ENCODE data around the gene PSMD5. TPM values are rescaled to one million over a fixed set of nuclear protein-coding genes. Genes with fewer than 3 reads are reported as not detected.

PSMD5 gene
- total RNA-seq, 1 donor from 2014 or later = 65.1 TPM

Other genes with a start within 250 kb of the PSMD5 start
- 15.5 TPM for gene MEGF9, start 128.5 kb downstream of the PSMD5 start, total RNA-seq
- gene FBXW2, start 49.5 kb downstream of the PSMD5 start, total RNA-seq = 44.9 TPM
- 25.9 TPM for gene PHF19, start 34.3 kb upstream of the PSMD5 start, total RNA-seq
- gene TRAF1, start 83.9 kb upstream of the PSMD5 start, total RNA-seq = 7.9 TPM
- gene C5, start 207.4 kb upstream of the PSMD5 start, total RNA-seq = 6.2 TPM
- gene CNTRL, start 232.0 kb upstream of the PSMD5 start, total RNA-seq = 11.7 TPM

All from mucosa of gallbladder (tissue), 1 donor.